ENCODE data around the gene PTK6. TPM values are rescaled to one million over a fixed set of nuclear protein-coding genes. Genes with fewer than 3 reads are reported as not detected.

Gene PTK6
- total RNA-seq, 2 experiments from 2014 or later, result 0.19 to 0.22 TPM

DNA sequence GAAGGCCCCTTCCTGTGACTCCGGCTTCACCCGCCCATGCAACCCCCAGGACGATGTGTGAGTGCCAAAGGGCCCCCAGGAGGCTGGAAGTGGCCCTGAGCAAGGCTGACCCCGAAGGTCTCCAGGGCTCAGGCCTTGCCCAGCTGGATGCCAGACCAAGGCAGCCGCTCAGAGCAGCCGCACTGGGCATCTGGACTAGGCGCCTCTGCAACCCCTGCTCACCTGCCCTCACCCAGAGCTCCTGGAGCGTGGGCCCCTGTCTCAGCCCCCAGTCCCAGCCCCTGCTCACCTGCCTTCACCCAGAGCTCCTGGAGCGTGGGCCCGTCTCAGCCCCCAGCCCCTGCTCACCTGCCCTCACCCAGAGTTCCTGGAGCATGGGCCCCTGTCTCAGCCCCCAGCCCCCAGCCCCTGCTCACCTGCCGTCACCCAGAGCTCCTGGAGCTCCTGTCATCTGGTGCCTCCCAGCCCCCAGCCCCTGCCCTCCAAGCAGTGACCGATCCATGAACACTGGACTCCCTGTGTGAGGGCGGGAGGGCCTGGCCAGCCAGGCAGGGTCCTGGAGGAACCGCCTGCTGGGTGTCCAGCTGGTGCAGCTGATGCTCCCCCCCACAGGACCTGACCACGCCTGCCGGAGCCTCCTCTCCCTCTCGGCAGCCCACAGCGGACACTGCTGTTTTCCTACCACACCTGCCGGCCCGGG is 9.2 kb upstream of the PTK6 start:
- Mint-ChIP-seq H3K4me3 (no peak overlapping the region), H3K27me3 (no peaks in the 10 kb centered on the region), H3K27ac (no peak overlapping the region), H3K36me3 (ENCODE audit: low read depth) (no peaks in the 10 kb centered on the region), H3K4me1 (ENCODE audit: low read depth) (peaks cover 5% of the 10 kb centered on the region), H3K9me3 (no peaks in the 10 kb centered on the region)
- Histone ChIP-seq H3K27ac (ENCODE audit: low read depth in 1 of 2, low read length in 2 of 2) (no peak overlapping the region), H3K4me1 (ENCODE audit: insufficient read depth, low read length) (peaks cover 11% of the 10 kb centered on the region), H3K36me3 (ENCODE audit: insufficient read depth, low read length) (no peaks in the 10 kb centered on the region), H3K27me3 (ENCODE audit: control insufficient read depth in 1 of 2, insufficient read depth in 2 of 2, low read length in 2 of 2) (peaks cover 3 to 5% of the 10 kb centered on the region in 2 experiments), H3K4me3 (ENCODE audit: low read length) (no peak overlapping the region), H3K9me3 (ENCODE audit: control insufficient read depth in 1 of 2, insufficient read depth in 1 of 2, low read length in 2 of 2) (no peaks in the 10 kb centered on the region)
- intact Hi-C loops (cut with DNase I, micrococcal nuclease), result no loop called here
- ChIA-PET CTCF (no interaction called here), POLR2A (interaction anchor here (0.5 to 1.2 kb wide), 3 partner anchors 9 to 112 kb away, joined by 3 to 4 read pairs (median 3); partner anchors contain the start of genes PTK6 and RTEL1)
- ATAC-seq (ENCODE audit: poor library complexity) (no peak), DNase-seq (no peak)
- no peak for TF ChIP-seq CTCF (IDR thresholded peaks at IDR 0.05)

GRCh38 chr20:63545814-63546213 is 8.6 kb upstream of the PTK6 start:
- no peaks in the 10 kb centered on the region for H3K9me3 Mint-ChIP-seq
- peaks cover 11% of the 10 kb centered on the region for H3K4me1 ChIP-seq (ENCODE audit: insufficient read depth, low read length)
- no peaks in the 10 kb centered on the region for H3K4me1 Mint-ChIP-seq (ENCODE audit: low read depth)
- TF ChIP-seq CTCF (IDR thresholded peaks at IDR 0.05), result no peak
- ATAC-seq (ENCODE audit: poor library complexity) (no peak), DNase-seq (no peak)
- H3K36me3 ChIP-seq (ENCODE audit: insufficient read depth, low read length), result no peaks in the 10 kb centered on the region
- H3K27me3 Mint-ChIP-seq, result no peaks in the 10 kb centered on the region
- CTCF ChIA-PET, result no interaction called here
- H3K4me3 ChIP-seq (ENCODE audit: low read length), result no peak overlapping the region
- H3K4me3 Mint-ChIP-seq, result no peak overlapping the region
- H3K36me3 Mint-ChIP-seq (ENCODE audit: low read depth), result no peaks in the 10 kb centered on the region
- no peak overlapping the region for H3K27ac Mint-ChIP-seq
- peaks cover 3 to 5% of the 10 kb centered on the region in 2 experiments for H3K27me3 ChIP-seq (ENCODE audit: control insufficient read depth in 1 of 2, insufficient read depth in 2 of 2, low read length in 2 of 2)
- no peaks in the 10 kb centered on the region for H3K9me3 ChIP-seq (ENCODE audit: control insufficient read depth in 1 of 2, insufficient read depth in 1 of 2, low read length in 2 of 2)
- POLR2A ChIA-PET, result interaction anchor here (0.5 to 1.6 kb wide), 4 partner anchors 8 to 112 kb away, joined by 3 to 4 read pairs (median 3); partner anchors contain the start of genes GMEB2, PTK6 and RTEL1
- no peak overlapping the region for H3K27ac ChIP-seq (ENCODE audit: low read depth in 1 of 2, low read length in 2 of 2)
- intact Hi-C loops (cut with DNase I, micrococcal nuclease), result no loop called here

DNA sequence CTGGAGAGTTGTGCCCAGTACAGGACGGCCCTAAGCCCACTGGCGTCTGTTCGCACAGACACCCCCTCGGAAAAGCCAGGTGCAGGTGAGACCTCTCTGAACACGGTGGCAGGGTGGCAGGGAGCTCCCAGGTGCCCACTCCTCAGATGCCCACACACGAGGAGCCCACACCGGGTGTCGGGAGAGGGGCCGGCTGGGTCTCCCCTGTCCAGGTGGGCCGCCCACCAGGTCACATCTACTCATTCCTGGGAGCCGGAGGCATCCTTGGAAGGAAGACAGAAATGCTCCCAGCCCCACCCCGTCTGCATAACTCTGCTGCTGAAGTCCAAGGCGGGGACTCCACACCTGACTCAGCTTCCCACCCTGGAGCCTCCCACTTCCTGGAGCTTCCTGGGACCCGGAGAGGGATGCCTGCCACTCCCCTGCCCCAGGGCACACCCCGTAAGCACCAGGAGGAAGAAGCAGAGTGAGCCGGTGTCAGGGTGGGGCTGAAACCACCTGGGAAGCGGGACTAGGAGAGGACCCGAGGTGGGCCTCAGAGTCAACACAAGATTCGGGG is 7.9 kb upstream of the PTK6 start:
- no peak overlapping the region for H3K4me3 Mint-ChIP-seq
- intact Hi-C loops (cut with DNase I, micrococcal nuclease), result no loop called here
- no peaks in the 10 kb centered on the region for H3K9me3 Mint-ChIP-seq
- no peak for TF ChIP-seq CTCF (IDR thresholded peaks at IDR 0.05)
- no peaks in the 10 kb centered on the region for H3K27me3 Mint-ChIP-seq
- POLR2A ChIA-PET, result interaction anchor here (0.6 to 1.6 kb wide), 2 partner anchors 74 to 82 kb away, joined by 3 read pairs; partner anchors contain the start of gene GMEB2
- no peak overlapping the region for H3K27ac Mint-ChIP-seq
- CTCF ChIA-PET, result no interaction called here
- H3K36me3 Mint-ChIP-seq (ENCODE audit: low read depth), result no peaks in the 10 kb centered on the region
- H3K9me3 ChIP-seq (ENCODE audit: control insufficient read depth in 1 of 2, insufficient read depth in 1 of 2, low read length in 2 of 2), result no peaks in the 10 kb centered on the region
- DNase-seq (no peak), ATAC-seq (ENCODE audit: poor library complexity) (no peak)
- H3K4me1 ChIP-seq (ENCODE audit: insufficient read depth, low read length), result peaks cover 11% of the 10 kb centered on the region
- H3K36me3 ChIP-seq (ENCODE audit: insufficient read depth, low read length), result no peaks in the 10 kb centered on the region
- H3K27me3 ChIP-seq (ENCODE audit: control insufficient read depth in 1 of 2, insufficient read depth in 2 of 2, low read length in 2 of 2), result peaks cover 3 to 5% of the 10 kb centered on the region in 2 experiments
- H3K27ac ChIP-seq (ENCODE audit: low read depth in 1 of 2, low read length in 2 of 2), result no peak overlapping the region
- no peak overlapping the region for H3K4me3 ChIP-seq (ENCODE audit: low read length)
- no peaks in the 10 kb centered on the region for H3K4me1 Mint-ChIP-seq (ENCODE audit: low read depth)

Data from CD4-positive, alpha-beta T cell (primary cell).